Measurements from ENCODE around the gene SH3PXD2B. TPM values are rescaled to one million over a fixed set of nuclear protein-coding genes. Genes with fewer than 3 reads are reported as not detected.

The SH3PXD2B gene
- 76.9 TPM for polyA plus RNA-seq (2012; ENCODE audit: insufficient read length, low read depth)

- TF ChIP-seq TAF1 (IDR thresholded peaks at IDR 0.05; ENCODE audit: borderline replicate concordance, insufficient read depth, low read length) (0 out of 2 replicates have a peak, but pooled peaks have one; percentile 1), POLR2AphosphoS5 (IDR thresholded peaks at IDR 0.05; ENCODE audit: low read depth, low read length) (peak; percentile 38; the same call in 1 of the 2 replicates), FOXP2 (optimal IDR thresholded peaks at IDR 0.05; ENCODE audit: borderline replicate concordance, extremely low read depth, extremely low read length, insufficient read depth) (peak; percentile 43), SIN3A (IDR thresholded peaks at IDR 0.05; ENCODE audit: borderline replicate concordance, insufficient read depth, low read length) (no peak)
Measured at GRCh38 chr5:172454358-172455086, at the start of gene SH3PXD2B. Gene SH3PXD2B (minus strand): TSS chr5:172454525. CDS start chr5:172454352, 173 bp downstream.

GRCh38 chr5:172502969-172503368 is 48.6 kb upstream of the SH3PXD2B start:
- TF ChIP-seq FOXP2 (optimal IDR thresholded peaks at IDR 0.05; ENCODE audit: borderline replicate concordance, extremely low read depth, extremely low read length, insufficient read depth) (no peak), REST (IDR thresholded peaks at IDR 0.05; ENCODE audit: insufficient read depth in 1 of 2, low read depth in 2 of 2, low read length in 2 of 2) (no peak), TAF1 (IDR thresholded peaks at IDR 0.05; ENCODE audit: borderline replicate concordance, insufficient read depth, low read length) (no peak), SIN3A (IDR thresholded peaks at IDR 0.05; ENCODE audit: borderline replicate concordance, insufficient read depth, low read length) (no peak), POLR2AphosphoS5 (IDR thresholded peaks at IDR 0.05; ENCODE audit: low read depth, low read length) (no peak)

GRCh38 chr5:172502410-172502809 is 48.1 kb upstream of the SH3PXD2B start:
- no peak for TF ChIP-seq SIN3A (IDR thresholded peaks at IDR 0.05; ENCODE audit: borderline replicate concordance, insufficient read depth, low read length)
- no peak for TF ChIP-seq POLR2AphosphoS5 (IDR thresholded peaks at IDR 0.05; ENCODE audit: low read depth, low read length)
- no peak for TF ChIP-seq TAF1 (IDR thresholded peaks at IDR 0.05; ENCODE audit: borderline replicate concordance, insufficient read depth, low read length)
- TF ChIP-seq REST (IDR thresholded peaks at IDR 0.05; ENCODE audit: insufficient read depth in 1 of 2, low read depth in 2 of 2, low read length in 2 of 2): no peak
- TF ChIP-seq FOXP2 (optimal IDR thresholded peaks at IDR 0.05; ENCODE audit: borderline replicate concordance, extremely low read depth, extremely low read length, insufficient read depth): no peak

GRCh38 chr5:172501708-172502320 is 47.5 kb upstream of the SH3PXD2B start:
- TF ChIP-seq REST (IDR thresholded peaks at IDR 0.05; ENCODE audit: insufficient read depth in 1 of 2, low read depth in 2 of 2, low read length in 2 of 2) (no peak), FOXP2 (optimal IDR thresholded peaks at IDR 0.05; ENCODE audit: borderline replicate concordance, extremely low read depth, extremely low read length, insufficient read depth) (no peak), SIN3A (IDR thresholded peaks at IDR 0.05; ENCODE audit: borderline replicate concordance, insufficient read depth, low read length) (no peak), POLR2AphosphoS5 (IDR thresholded peaks at IDR 0.05; ENCODE audit: low read depth, low read length) (no peak), TAF1 (IDR thresholded peaks at IDR 0.05; ENCODE audit: borderline replicate concordance, insufficient read depth, low read length) (no peak)

- no peak for TF ChIP-seq FOXP2 (optimal IDR thresholded peaks at IDR 0.05; ENCODE audit: borderline replicate concordance, extremely low read depth, extremely low read length, insufficient read depth)
- no peak for TF ChIP-seq POLR2AphosphoS5 (IDR thresholded peaks at IDR 0.05; ENCODE audit: low read depth, low read length)
Measured at GRCh38 chr5:172499287-172499686, 45.0 kb upstream of the SH3PXD2B start.

Data from PFSK-1 (cell line).